ENCODE results near the gene CADM1. TPM values are rescaled to one million over a fixed set of nuclear protein-coding genes. Genes with fewer than 3 reads are reported as not detected.

Gene CADM1
- total and polyA plus RNA-seq, 9 of the 15 experiments (the other 6 are each of a cell fraction or from before 2014, with no cell fraction given), result 0.42 TPM; not detected in 8

GRCh38 chr11:115463606-115464005, 40.6 kb downstream of the CADM1 start:
- no peak overlapping the region for H3K4me2 ChIP-seq (ENCODE audit: insufficient read depth, low read length)
- H3K9me3 ChIP-seq (replicated peaks; ENCODE audit: control insufficient read depth, insufficient read depth, low read depth, low read length), result no peaks in the 10 kb centered on the region
- H2AFZ ChIP-seq (ENCODE audit: low read depth, low read length), result no peak overlapping the region
- ATAC-seq (no peak), DNase-seq (ENCODE audit: extremely low read depth in 1 of 4, low spot score in 3 of 4) (no peak), FAIRE-seq (no peak)
- ChIA-PET CTCF (ENCODE audit: low intra/inter-chr PET ratio) (no interaction called here), POLR2A (no interaction called here)
- H3K79me2 ChIP-seq (ENCODE audit: control insufficient read depth, insufficient read depth, low read length), result no peaks in the 10 kb centered on the region
- TF ChIP-seq ZNF280A (IDR thresholded peaks at IDR 0.05; ENCODE audit: low read depth, partially characterized antibody) (no peak), ZNF589 (CRISPR knock-in tag; IDR thresholded peaks at IDR 0.05; ENCODE audit: low read depth) (no peak), CREB1 (IDR thresholded peaks at IDR 0.05) (no peak), CREB1 (CRISPR knock-in tag; IDR thresholded peaks at IDR 0.05) (no peak), COPS2 (conservative IDR thresholded peaks at IDR 0.05) (no peak), MEIS2 (IDR thresholded peaks at IDR 0.05; ENCODE audit: partially characterized antibody) (no peak), ADNP (tag; IDR thresholded peaks at IDR 0.05) (no peak), ZNF12 (CRISPR knock-in tag; IDR thresholded peaks at IDR 0.05) (no peak), NFYB (IDR thresholded peaks at IDR 0.05; ENCODE audit: extremely low read depth, insufficient read length) (no peak), ZNF586 (CRISPR knock-in tag; conservative IDR thresholded peaks at IDR 0.05) (no peak), MTA3 (IDR thresholded peaks at IDR 0.05; ENCODE audit: borderline replicate concordance) (no peak), SMAD1 (IDR thresholded peaks at IDR 0.05; ENCODE audit: low read depth, low read length, partially characterized antibody) (no peak), HDAC2 (IDR thresholded peaks at IDR 0.05) (no peak), BHLHE40 (IDR thresholded peaks at IDR 0.05; ENCODE audit: low read length) (no peak), SAFB (IDR thresholded peaks at IDR 0.05; ENCODE audit: borderline replicate concordance, low read depth, low read length) (no peak), BRD9 (IDR thresholded peaks at IDR 0.05; ENCODE audit: low read depth, partially characterized antibody) (no peak), EGR1 (conservative IDR thresholded peaks at IDR 0.05) (no peak)
- TF ChIP-seq, protein P1, sequence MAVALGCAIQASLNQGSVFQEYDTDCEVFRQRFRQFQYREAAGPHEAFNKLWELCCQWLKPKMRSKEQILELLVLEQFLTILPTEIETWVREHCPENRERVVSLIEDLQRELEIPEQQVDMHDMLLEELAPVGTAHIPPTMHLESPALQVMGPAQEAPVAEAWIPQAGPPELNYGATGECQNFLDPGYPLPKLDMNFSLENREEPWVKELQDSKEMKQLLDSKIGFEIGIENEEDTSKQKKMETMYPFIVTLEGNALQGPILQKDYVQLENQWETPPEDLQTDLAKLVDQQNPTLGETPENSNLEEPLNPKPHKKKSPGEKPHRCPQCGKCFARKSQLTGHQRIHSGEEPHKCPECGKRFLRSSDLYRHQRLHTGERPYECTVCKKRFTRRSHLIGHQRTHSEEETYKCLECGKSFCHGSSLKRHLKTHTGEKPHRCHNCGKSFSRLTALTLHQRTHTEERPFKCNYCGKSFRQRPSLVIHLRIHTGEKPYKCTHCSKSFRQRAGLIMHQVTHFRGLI (CRISPR knock-in tag; IDR thresholded peaks at IDR 0.05), result no peak
- H4K20me1 ChIP-seq (replicated peaks; ENCODE audit: control insufficient read depth, insufficient read depth, low read length), result no peaks in the 10 kb centered on the region
- no peak overlapping the region for H3K4me3 ChIP-seq
- H3K9ac ChIP-seq (ENCODE audit: insufficient read depth in 1 of 2, low read depth in 2 of 2, low read length in 2 of 2), result no peak overlapping the region
- in situ Hi-C loops (cut with MboI), result no loop called here
- no peaks in the 10 kb centered on the region for H3K4me1 ChIP-seq (replicated peaks in 1 of 2; ENCODE audit: control insufficient read depth in 2 of 2, insufficient read depth in 2 of 2, low read length in 2 of 2)
- H3K27me3 ChIP-seq (ENCODE audit: control insufficient read depth in 2 of 2, insufficient read depth in 2 of 2, low read length in 2 of 2), result no peaks in the 10 kb centered on the region
- no TSS peak for BruUV-seq (replicated peaks)
- no peaks in the 10 kb centered on the region for H3K36me3 ChIP-seq (ENCODE audit: control insufficient read depth, insufficient read depth, low read length)
- WGBS (ENCODE audit: insufficient coverage, low coverage, missing lambda C conversion rate), result 0% methylated on average over 3 of the region's 3 CpGs
- intact Hi-C loops (cut with micrococcal nuclease), result no loop called here
- no peaks in the 10 kb centered on the region for H3K9me1 ChIP-seq (ENCODE audit: control insufficient read depth, insufficient read depth, low read length)
- no peak overlapping the region for H3K27ac ChIP-seq (ENCODE audit: extremely low read depth, low read depth, low read length)

Data from K562 (cell line).